ENCODE measurements around the gene ERFL. TPM values are rescaled to one million over a fixed set of nuclear protein-coding genes. Genes with fewer than 3 reads are reported as not detected.

ERFL gene
- total RNA-seq, 1 experiment from 2014 or later: 0.79 TPM

- no peak for DNase-seq (ENCODE audit: low read depth, low spot score)
- Histone ChIP-seq H3K9ac (ENCODE audit: low read length) (no peak overlapping the region), H3K36me3 (ENCODE audit: control insufficient read depth in 1 of 2, insufficient read depth in 2 of 2, low read length in 2 of 2) (peaks cover 46 to 49% of the 10 kb centered on the region in 2 experiments; a peak in 3 of 4 replicates), H4K20me1 (ENCODE audit: insufficient read depth) (no peaks in the 10 kb centered on the region), H3K9me3 (ENCODE audit: control insufficient read depth in 1 of 2, insufficient read depth in 1 of 2, low read depth in 1 of 2, low read length in 2 of 2) (no peaks in the 10 kb centered on the region), H3K9me2 (ENCODE audit: insufficient read depth) (no peaks in the 10 kb centered on the region), H2AFZ (ENCODE audit: low read depth, low read length, poor library complexity, severe bottlenecking) (no peak overlapping the region), H3K4me3 (replicated peaks in 1 of 2; ENCODE audit: low read depth in 1 of 2, low read length in 2 of 2) (no peak overlapping the region), H3K4me1 (ENCODE audit: control insufficient read depth in 1 of 2, insufficient read depth in 2 of 2, low read length in 2 of 2) (peaks cover 0 to 6% of the 10 kb centered on the region in 2 experiments; a peak in 1 of 4 replicates), H3K4me2 (ENCODE audit: low read length) (no peak overlapping the region), H3K27me3 (ENCODE audit: insufficient read depth, low read length) (no peaks in the 10 kb centered on the region), H3K27ac (ENCODE audit: low read depth, low read length) (no peak overlapping the region), H3K79me2 (ENCODE audit: insufficient read depth, low read length) (no peaks in the 10 kb centered on the region)
- BruUV-seq (replicated peaks): no TSS peak
- POLR2A ChIA-PET: no interaction called here
- ATAC-seq: no peak
- intact Hi-C loops (cut with micrococcal nuclease): no loop called here
- RAD21 ChIA-PET (ENCODE audit: low non-redundant PET in 1 of 2, low total read pairs in 2 of 2, uncharacterized antibody in 2 of 2, unreplicated experiment in 2 of 2): no interaction called here
- TF ChIP-seq POLR2A (IDR thresholded peaks at IDR 0.05; ENCODE audit: borderline replicate concordance, extremely low read depth, insufficient read depth, insufficient read length): no peak
- no peak for TF ChIP-seq MAX (IDR thresholded peaks at IDR 0.05)
- no peak for TF ChIP-seq FOSL1 (IDR thresholded peaks at IDR 0.05; ENCODE audit: low read depth)
- CTCF ChIA-PET: interaction anchor here (1.0 kb wide), 1 partner anchor 14 kb away, joined by 4 read pairs; no protein-coding TSS in a partner anchor
These were observed 26.4 kb downstream of the ERFL start for GRCh38 chr19:41901707-41902360.

DNA sequence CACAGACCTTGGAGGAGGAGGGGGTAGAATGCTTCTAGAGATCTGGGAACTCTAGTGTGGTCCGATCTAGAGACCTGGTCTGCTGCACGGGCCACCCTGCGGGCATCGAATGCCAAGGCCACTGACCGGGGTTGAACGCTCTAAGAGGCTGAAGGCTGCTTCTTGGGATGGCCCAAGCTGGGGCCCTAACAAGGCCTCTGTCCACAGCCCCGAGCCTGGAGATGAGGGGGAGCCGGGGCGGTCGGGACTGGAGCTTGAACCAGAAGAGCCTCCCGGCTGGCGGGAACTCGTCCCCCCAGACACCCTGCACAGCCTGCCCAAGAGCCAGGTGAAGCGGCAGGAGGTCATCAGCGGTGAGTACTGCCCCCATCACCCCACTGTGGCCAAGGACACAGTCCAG is 30.0 kb downstream of the ERFL start:
- DNase-seq (ENCODE audit: low read depth, low spot score) (no peak), ATAC-seq (no peak)
- CTCF ChIA-PET: no interaction called here
- no peaks in the 10 kb centered on the region for H4K20me1 ChIP-seq (ENCODE audit: insufficient read depth)
- intact Hi-C loops (cut with micrococcal nuclease): no loop called here
- no peak overlapping the region for H3K4me3 ChIP-seq (replicated peaks in 1 of 2; ENCODE audit: low read depth in 1 of 2, low read length in 2 of 2)
- no peaks in the 10 kb centered on the region for H3K4me1 ChIP-seq (ENCODE audit: control insufficient read depth in 1 of 2, insufficient read depth in 2 of 2, low read length in 2 of 2)
- H3K9ac ChIP-seq (ENCODE audit: low read length): no peak overlapping the region
- BruUV-seq (replicated peaks): no TSS peak
- POLR2A ChIA-PET: no interaction called here
- RAD21 ChIA-PET (ENCODE audit: low non-redundant PET in 1 of 2, low total read pairs in 2 of 2, uncharacterized antibody in 2 of 2, unreplicated experiment in 2 of 2): no interaction called here
- no peaks in the 10 kb centered on the region for H3K79me2 ChIP-seq (ENCODE audit: insufficient read depth, low read length)
- H3K9me2 ChIP-seq (ENCODE audit: insufficient read depth): no peaks in the 10 kb centered on the region
- H3K4me2 ChIP-seq (ENCODE audit: low read length): no peak overlapping the region
- H2AFZ ChIP-seq (ENCODE audit: low read depth, low read length, poor library complexity, severe bottlenecking): no peak overlapping the region
- no peaks in the 10 kb centered on the region for H3K27me3 ChIP-seq (ENCODE audit: insufficient read depth, low read length)
- peaks cover 40 to 43% of the 10 kb centered on the region in 2 experiments; a peak in 3 of 4 replicates for H3K36me3 ChIP-seq (ENCODE audit: control insufficient read depth in 1 of 2, insufficient read depth in 2 of 2, low read length in 2 of 2)
- no peaks in the 10 kb centered on the region for H3K9me3 ChIP-seq (ENCODE audit: control insufficient read depth in 1 of 2, insufficient read depth in 1 of 2, low read depth in 1 of 2, low read length in 2 of 2)
- no peak overlapping the region for H3K27ac ChIP-seq (ENCODE audit: low read depth, low read length)
- no peak for TF ChIP-seq TCF7L2 (IDR thresholded peaks at IDR 0.05; ENCODE audit: borderline replicate concordance, extremely low read depth, insufficient read depth, insufficient read length)
- TF ChIP-seq, protein P1, sequence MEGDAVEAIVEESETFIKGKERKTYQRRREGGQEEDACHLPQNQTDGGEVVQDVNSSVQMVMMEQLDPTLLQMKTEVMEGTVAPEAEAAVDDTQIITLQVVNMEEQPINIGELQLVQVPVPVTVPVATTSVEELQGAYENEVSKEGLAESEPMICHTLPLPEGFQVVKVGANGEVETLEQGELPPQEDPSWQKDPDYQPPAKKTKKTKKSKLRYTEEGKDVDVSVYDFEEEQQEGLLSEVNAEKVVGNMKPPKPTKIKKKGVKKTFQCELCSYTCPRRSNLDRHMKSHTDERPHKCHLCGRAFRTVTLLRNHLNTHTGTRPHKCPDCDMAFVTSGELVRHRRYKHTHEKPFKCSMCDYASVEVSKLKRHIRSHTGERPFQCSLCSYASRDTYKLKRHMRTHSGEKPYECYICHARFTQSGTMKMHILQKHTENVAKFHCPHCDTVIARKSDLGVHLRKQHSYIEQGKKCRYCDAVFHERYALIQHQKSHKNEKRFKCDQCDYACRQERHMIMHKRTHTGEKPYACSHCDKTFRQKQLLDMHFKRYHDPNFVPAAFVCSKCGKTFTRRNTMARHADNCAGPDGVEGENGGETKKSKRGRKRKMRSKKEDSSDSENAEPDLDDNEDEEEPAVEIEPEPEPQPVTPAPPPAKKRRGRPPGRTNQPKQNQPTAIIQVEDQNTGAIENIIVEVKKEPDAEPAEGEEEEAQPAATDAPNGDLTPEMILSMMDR (IDR thresholded peaks at IDR 0.05 in 2 of 3, conservative IDR thresholded peaks at IDR 0.05 in 1 of 3; ENCODE audit: borderline replicate concordance in 1 of 3, insufficient read depth in 1 of 3, low read depth in 2 of 3, low read length in 2 of 3): no peak
- TF ChIP-seq, protein P2, sequence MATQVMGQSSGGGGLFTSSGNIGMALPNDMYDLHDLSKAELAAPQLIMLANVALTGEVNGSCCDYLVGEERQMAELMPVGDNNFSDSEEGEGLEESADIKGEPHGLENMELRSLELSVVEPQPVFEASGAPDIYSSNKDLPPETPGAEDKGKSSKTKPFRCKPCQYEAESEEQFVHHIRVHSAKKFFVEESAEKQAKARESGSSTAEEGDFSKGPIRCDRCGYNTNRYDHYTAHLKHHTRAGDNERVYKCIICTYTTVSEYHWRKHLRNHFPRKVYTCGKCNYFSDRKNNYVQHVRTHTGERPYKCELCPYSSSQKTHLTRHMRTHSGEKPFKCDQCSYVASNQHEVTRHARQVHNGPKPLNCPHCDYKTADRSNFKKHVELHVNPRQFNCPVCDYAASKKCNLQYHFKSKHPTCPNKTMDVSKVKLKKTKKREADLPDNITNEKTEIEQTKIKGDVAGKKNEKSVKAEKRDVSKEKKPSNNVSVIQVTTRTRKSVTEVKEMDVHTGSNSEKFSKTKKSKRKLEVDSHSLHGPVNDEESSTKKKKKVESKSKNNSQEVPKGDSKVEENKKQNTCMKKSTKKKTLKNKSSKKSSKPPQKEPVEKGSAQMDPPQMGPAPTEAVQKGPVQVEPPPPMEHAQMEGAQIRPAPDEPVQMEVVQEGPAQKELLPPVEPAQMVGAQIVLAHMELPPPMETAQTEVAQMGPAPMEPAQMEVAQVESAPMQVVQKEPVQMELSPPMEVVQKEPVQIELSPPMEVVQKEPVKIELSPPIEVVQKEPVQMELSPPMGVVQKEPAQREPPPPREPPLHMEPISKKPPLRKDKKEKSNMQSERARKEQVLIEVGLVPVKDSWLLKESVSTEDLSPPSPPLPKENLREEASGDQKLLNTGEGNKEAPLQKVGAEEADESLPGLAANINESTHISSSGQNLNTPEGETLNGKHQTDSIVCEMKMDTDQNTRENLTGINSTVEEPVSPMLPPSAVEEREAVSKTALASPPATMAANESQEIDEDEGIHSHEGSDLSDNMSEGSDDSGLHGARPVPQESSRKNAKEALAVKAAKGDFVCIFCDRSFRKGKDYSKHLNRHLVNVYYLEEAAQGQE (IDR thresholded peaks at IDR 0.05; ENCODE audit: low read depth): no peak
- no peak for TF ChIP-seq EZH2phosphoT487 (IDR thresholded peaks at IDR 0.05; ENCODE audit: borderline replicate concordance)
- no peak for TF ChIP-seq ZFX (IDR thresholded peaks at IDR 0.05)
- TF ChIP-seq SRF (IDR thresholded peaks at IDR 0.05; ENCODE audit: low read depth): no peak
- TF ChIP-seq CEBPB (IDR thresholded peaks at IDR 0.05; ENCODE audit: low read depth): no peak
- no peak for TF ChIP-seq FOSL1 (IDR thresholded peaks at IDR 0.05; ENCODE audit: low read depth)
- no peak for TF ChIP-seq SIN3A (IDR thresholded peaks at IDR 0.05; ENCODE audit: low read depth)
- no peak for TF ChIP-seq CBX3 (IDR thresholded peaks at IDR 0.05; ENCODE audit: low read depth)
- TF ChIP-seq SP1 (IDR thresholded peaks at IDR 0.05; ENCODE audit: low read depth): no peak
- TF ChIP-seq POLR2AphosphoS5 (IDR thresholded peaks at IDR 0.05; ENCODE audit: low read depth, low read length): no peak
- TF ChIP-seq, protein P3, sequence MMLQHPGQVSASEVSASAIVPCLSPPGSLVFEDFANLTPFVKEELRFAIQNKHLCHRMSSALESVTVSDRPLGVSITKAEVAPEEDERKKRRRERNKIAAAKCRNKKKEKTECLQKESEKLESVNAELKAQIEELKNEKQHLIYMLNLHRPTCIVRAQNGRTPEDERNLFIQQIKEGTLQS (IDR thresholded peaks at IDR 0.05): no peak

Data from HCT116 (cell line).